TTC549 (cell line): Measurements from ENCODE around the gene NANP.
"Not testable (repeated sequence)": the region's sequence is repeated elsewhere in the genome, so short reads cannot be mapped to it uniquely, and the experiment has no call there.

ENCODE experiments used
- FAIRE-seq: peaks from 2 replicates; lab custom pipeline; 2012; peaks lifted over from hg19 to GRCh38; lab: Jason Lieb, UNC

NANP gene

GRCh38 chr20:25623736-25624499, at the start of gene NANP:
Gene NANP, minus strand, starts transcription at chr20:25624014. Its CDS starts 66 bp downstream, at chr20:25623948.
- peak; percentile 38 for FAIRE-seq

- FAIRE-seq = no peak
These were observed 48.9 kb upstream of the NANP start for GRCh38 chr20:25672659-25673235.

- no peak for FAIRE-seq
These were observed 46.1 kb upstream of the NANP start for GRCh38 chr20:25669826-25670422.

GRCh38 chr20:25668446-25668845, 44.6 kb upstream of the NANP start:
- FAIRE-seq = no peak

- no peak for FAIRE-seq
These were observed 36.2 kb upstream of the NANP start for GRCh38 chr20:25659999-25660398.

GRCh38 chr20:25654487-25654886, 30.7 kb upstream of the NANP start:
- FAIRE-seq = no peak

- not testable (repeated sequence) for FAIRE-seq
These were observed 29.1 kb upstream of the NANP start for GRCh38 chr20:25652866-25653265.

GRCh38 chr20:25644814-25645213, 21.0 kb upstream of the NANP start:
- FAIRE-seq = no peak

- FAIRE-seq = no peak
These were observed 19.9 kb upstream of the NANP start for GRCh38 chr20:25643716-25644115.

GRCh38 chr20:25637247-25637646, 13.4 kb upstream of the NANP start:
- no peak for FAIRE-seq

- no peak for FAIRE-seq
These were observed 9.4 kb upstream of the NANP start for GRCh38 chr20:25632940-25633790.

- FAIRE-seq = not testable (repeated sequence)
These were observed 6.8 kb upstream of the NANP start for GRCh38 chr20:25630615-25631014.

GRCh38 chr20:25629816-25630499, 6.1 kb upstream of the NANP start:
- no peak for FAIRE-seq

- no peak for FAIRE-seq
These were observed 3.0 kb upstream of the NANP start for GRCh38 chr20:25626779-25627178.

GRCh38 chr20:25624500-25624939, 706 bp upstream of the NANP start:
- FAIRE-seq = no peak

GRCh38 chr20:25623225-25623735, 534 bp downstream of the NANP start:
- no peak for FAIRE-seq

- FAIRE-seq = no peak
These were observed 1.2 kb downstream of the NANP start for GRCh38 chr20:25622450-25623224.

- FAIRE-seq = no peak
These were observed 1.8 kb downstream of the NANP start for GRCh38 chr20:25622049-25622448.

- FAIRE-seq = no peak
These were observed 4.3 kb downstream of the NANP start for GRCh38 chr20:25619514-25619913.

GRCh38 chr20:25608774-25609173, 15.0 kb downstream of the NANP start:
- FAIRE-seq = no peak
